Erythroblast (primary cell): ENCODE data around the gene ABCC4.
A peak's percentile ranks its signal among the peaks of the same experiment; 100 is the strongest.
"Not testable (repeated sequence)": the region's sequence is repeated elsewhere in the genome, so short reads cannot be mapped to it uniquely, and the experiment has no call there.

Experiments used
- DNase-seq, 2 experiments: peaks; one replicate each; lab custom pipeline; 2025; lab: John Stamatoyannopoulos, UW
- GATA1 ChIP-seq: IDR thresholded peaks from 2 replicates; pipeline ENCODE4 v1.6.1; 2011; ENCODE audit warnings: low read depth, mild to moderate bottlenecking, control low read depth, low read length, moderate library complexity
- POLR2A ChIP-seq: IDR thresholded peaks from 2 replicates; pipeline ENCODE4 v1.6.1; 2011; ENCODE audit warnings: mild to moderate bottlenecking, low read length

ABCC4 gene

DNA sequence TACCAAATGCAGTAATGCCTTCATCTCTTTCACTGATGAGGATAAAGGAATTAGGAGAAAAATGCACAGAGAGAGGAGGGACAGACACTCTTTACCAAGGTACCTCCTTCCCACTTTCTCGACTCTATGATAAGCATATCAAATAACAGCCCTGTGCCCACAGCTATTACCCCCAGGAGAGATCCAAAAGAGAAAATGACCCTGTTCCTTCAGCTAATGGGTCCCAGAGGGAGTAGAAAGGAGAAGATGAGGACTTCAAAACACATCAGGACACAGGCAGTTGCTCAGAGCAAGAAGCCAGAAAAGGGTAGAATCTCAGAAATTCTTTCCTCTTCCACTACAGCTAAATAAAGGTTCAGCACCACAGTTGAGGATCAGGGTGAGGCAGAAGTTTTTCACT, 80.6 kb downstream of the ABCC4 start:
- no peak for TF ChIP-seq GATA1
- no peak for TF ChIP-seq POLR2A
- no peak for DNase-seq

DNA sequence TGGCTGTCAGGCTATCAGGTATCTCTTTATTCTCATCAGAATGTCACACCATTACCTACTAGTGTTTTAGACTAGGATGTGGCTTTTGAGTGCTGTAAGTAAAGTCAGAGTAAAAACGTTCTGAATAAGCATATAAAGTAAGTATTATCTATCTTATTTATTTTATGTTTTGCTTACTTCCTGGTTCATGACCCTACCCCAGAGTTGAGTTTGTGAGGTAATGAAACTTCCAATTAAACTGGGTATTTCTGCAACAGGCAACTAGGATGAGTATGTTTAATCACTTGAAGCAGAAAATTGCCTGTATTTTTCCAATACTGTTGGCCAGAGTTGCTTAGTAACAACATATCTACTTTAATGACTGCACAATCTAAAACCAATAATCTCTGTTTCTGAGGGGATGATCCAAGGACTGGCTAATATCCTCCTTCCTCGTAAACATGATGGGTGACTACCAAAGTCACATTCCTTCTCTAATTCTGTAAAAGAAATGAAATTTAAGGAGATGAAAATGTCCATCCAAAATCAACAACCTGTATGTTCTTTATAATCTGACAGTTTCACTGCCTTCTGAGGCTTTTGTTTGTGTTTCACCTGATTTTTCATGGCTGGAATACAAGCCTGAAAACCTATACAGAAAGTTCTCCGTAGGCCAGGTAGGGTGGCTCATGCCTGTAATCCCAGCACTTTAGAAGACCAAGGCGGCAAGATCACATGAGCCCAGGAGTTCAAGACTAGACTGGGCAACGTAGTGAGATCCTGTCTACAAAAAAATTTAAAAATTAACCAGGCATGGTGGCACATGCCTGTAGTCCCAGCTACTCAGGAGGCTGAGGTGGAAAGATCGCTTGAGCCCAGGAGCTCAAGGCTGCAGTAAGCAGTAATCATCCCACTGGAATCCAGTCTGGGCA, 83.1 kb downstream of the ABCC4 start:
- no peak for TF ChIP-seq GATA1
- DNase-seq: no peak

DNA sequence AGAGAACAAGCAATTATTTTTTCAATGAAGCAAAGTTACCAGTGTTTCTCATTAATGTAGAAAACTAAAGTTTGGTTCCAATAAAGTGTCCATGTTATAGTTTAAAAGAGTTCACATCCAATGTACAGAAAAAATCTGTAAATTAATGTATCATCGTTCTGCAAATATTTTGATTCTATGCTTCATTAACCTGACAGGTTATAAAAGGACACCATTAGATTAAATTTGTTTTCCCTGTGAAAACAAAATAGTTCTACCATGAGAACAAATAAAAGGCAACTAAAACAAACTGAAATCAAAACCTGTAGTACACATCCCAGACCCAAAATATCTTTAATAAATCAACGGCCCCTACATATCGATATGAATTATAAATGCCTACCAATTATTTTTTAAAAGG, 85.1 kb downstream of the ABCC4 start:
- TF ChIP-seq GATA1 (no peak), POLR2A (no peak)
- DNase-seq: no peak

DNA sequence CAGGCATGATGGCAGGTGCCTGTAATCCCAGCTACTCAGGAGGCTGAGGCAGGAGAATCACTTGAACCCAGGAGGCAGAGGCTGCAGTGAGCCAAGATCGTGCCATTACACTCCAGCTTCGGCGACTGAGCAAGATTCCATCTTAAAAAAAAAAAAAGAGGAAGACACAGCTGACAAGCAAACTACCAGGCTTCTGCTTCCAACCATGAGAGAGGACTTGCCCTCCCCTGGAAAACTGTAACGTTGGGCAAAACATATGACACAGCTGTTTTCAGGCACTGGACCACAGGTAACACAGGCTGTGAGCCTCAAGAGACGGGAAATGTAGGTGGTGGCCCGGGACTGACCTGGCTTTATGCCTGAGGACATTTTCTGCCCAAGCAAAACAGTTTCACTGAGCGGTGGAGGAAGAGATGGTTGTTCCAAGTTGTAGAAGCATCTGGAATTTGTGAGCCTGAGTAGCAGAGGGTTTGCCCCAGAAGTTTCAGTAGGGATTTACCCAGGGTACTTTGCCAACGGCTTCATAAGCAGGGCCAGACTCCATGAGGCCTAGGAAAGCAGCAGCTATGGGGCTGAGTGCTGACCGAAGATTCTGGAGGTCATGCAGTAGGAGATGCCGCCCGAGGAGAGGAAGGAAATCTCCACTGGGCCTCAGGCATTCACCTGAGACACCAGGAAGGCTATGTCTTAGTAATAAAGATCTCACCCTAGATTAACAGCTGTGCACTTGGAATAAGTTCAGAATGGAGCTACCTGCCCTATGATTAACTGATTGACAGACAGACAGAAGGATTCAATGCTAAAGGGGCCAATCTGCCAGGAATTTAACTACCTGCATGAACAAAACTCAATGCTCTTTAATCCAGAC, 88.0 kb downstream of the ABCC4 start:
- TF ChIP-seq GATA1: no peak
- TF ChIP-seq POLR2A: no peak
- DNase-seq: no peak

DNA sequence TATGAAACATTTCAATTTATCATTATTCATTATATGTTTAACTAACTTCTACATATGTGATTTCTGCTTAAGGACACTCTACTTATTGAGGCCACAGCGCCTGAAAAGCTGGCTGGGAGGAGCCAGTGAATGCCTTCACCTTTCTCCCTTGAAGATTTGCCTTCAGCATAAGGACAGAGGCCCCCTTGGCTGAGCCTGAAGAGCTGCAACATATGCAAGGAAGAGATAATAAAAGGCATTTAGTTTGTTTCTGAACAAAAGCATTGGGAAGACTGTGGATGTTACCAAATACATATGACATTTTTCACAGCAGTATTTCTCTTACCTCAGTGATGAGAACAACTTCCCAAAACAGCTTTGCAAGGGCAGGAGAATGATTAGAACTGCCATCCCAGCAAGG, 92.1 kb downstream of the ABCC4 start:
- peak; percentile 75 to 81 for DNase-seq

DNA sequence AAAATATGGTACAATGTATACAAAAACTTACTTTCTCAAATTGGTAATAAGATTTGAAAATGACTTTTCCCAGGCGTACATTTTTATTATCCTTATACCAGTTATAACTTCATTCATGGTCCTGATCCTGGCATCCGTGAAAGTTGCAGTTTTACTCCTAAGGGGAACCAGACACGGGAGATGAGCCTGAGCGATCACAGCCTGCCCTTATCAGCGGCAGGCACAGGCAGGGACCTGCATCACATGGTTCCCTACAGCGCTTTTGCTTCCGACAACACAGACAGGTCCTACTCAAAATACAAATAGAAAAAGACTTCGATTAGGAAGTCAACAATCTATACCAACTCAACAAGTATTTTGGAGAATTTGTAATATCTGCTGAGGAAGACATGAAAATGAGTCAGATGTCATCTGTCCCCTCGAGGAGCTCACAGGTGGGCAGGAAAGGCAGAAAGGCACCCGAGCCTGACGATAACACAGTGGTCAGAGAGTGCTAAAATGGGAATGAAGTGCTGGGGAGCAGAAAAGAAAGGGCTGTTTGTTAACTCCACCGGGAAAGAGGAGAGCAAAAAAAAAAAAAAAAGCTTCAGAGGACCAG, 93.4 kb downstream of the ABCC4 start:
- TF ChIP-seq GATA1 (no peak), POLR2A (no peak)
- DNase-seq: peak; percentile 67

More for the DNA sequence above, 92.1 kb downstream of the ABCC4 start:
- TF ChIP-seq GATA1: no peak
- TF ChIP-seq POLR2A: no peak

DNA sequence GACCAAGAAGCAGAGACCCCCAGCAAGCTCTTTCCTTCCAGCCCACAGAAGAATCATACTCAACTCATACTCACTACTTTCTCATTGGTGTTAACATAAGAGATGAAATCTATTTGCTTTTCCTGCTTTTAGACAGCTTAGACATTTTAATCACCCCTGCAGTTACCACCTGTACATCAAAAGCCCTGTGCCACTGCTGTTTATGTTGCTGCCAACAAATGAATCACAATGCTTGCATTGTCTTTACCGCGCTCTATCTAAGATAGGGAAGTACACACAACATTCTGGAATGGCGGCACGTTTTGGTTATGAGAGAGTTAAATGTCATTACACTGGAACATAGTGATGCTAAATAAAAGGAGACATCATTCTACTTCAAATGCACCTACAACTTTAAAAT, 95.1 kb downstream of the ABCC4 start:
- no peak for DNase-seq
- no peak for TF ChIP-seq POLR2A
- no peak for TF ChIP-seq GATA1

DNA sequence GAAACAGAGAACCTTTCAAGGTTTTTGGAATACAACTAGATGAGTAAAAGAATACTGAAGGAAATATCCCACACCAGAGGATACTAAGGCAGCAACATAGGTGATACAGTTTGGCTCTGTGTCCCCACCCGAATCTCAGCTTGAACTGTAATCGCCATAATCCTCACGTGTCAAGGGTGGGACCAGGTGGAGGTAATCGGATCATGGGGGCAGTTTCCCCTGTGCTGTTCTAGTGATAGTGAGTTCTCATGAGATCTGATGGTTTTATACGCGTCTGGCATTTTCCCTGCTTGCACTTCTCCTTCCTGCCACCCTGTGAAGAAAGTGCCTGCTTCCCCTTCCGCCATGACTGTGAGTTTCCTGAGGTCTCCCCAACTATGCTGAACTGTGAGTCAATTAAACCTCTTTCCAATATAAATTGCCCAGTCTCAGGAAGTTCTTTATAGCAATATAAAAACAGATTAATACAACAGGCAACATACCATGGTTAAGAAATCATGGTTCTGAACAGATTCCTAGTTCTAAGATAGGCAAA, 97.0 kb downstream of the ABCC4 start:
- TF ChIP-seq GATA1 (no peak), POLR2A (no peak)
- DNase-seq: no peak

DNA sequence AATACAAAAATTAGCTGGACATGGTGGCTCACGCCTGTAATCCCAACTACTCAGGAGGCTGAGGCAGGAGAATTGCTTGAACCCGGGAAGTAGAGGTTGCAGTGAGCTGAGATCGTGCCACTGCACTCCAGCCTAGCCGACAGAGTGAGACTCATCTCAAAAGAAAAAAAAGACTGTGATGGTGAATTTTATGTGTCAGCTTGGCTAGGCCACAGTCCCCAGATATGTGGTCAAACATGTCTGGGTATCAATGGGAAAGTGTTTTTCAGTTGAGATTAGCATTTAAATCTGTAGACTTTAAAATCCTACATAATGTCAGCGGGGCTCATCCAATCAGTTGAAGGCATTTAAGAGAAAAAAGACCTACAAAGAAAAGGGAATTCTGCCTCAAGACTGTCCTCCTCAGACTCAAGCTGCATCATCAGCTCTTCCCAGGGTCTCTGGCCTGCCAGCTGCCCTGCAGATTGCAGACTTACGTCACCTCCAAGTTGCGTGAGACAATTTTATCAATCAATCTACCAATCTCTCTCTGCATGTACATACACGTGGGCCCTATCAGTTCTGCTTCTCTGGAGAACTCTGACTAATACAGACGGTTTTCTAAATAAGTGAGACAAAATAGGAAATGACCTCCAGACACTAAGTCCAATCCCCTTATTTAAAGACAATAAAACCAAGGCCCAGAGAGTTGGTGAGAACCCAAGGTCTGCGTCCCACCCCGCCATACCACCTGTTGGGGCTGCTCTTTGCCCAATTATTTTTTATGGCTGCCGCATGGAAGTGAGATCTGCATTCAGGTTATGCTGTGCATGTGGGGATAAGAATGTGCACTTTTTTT, 99.2 kb downstream of the ABCC4 start:
- peak; percentile 93 to 95 for DNase-seq
- TF ChIP-seq GATA1 (no peak), POLR2A (peak; percentile 43)

DNA sequence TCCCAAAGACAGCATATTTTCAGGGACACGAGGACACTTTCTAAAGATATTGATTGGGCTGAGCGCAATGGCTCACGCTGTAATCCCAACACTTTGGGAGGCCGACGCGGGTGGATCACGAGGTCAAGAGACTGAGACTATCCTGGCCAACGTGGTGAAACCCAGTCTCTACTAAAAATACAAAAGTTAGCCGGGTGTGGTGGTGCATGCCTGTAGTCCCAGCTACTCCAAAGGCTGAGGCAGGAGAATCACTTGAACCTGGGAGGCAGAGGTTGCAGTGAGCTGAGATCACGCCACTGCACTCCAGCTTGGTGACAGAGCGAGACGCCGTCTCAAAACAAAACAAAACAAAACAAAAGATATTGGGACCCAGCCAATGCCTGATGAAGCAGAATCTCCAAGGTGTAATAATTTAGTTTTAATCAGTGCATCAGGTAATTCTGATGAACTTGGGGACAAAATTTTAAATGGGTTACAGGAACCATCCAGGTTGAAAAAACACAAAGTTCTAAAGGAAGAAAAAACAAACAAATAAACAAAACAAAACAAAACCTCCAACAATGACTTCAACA, 100.8 kb downstream of the ABCC4 start:
- DNase-seq: not testable (repeated sequence)

DNA sequence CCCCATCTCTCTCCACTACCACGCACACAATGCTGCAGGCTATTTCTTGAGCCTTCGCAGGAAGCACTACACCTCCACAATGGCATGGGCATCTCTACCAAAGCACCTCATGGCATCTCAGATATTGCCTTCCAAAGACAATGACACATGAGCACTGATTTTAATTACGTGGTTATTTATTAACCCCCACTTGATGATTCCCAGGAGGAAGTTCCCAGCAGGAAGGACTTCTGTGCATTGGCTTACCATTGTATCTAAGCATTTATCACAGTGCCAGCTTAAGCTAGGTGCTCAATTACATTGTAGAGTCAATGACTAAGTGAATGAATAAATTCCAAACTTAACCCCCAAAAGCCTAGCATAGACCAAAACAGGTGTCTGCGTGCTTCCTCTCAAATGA, 101.4 kb downstream of the ABCC4 start:
- DNase-seq: no peak
- TF ChIP-seq POLR2A (no peak), GATA1 (no peak)

DNA sequence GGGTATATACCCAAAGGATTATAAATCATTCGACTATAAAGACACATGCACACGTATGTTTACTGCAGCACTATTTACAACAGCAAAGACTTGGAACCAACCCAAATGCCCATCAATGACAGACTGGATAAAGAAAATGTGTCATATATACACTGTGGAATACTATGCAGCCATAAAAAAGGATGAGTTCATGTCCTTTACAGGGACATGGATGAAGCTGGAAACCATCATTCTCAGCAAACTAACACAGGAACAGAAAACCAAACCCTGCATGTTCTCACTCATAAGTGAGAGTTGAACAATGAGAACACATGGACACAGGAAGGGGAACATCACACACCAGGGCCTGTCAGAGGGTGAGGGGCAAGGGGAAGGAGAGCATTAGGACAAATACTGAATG, 102.6 kb downstream of the ABCC4 start:
- not testable (repeated sequence) for DNase-seq

DNA sequence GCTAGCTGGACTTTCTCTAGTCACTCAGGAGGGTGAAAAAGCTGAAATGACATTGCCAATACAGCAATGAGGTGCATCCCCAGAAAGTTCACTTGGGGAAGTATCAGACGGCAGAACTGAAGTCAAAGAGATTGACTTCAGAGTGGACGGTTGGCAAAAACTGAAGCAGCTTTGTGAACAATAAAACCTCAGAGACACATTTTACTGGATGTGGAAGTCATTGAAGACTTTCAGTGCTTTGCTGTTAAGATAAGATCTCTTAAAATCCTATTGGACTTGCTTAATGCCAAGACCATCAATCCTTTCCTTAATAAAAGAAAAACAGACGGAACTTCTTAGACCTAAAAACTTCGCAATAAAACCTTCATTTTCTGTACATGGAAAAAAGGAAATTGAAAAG, 103.7 kb downstream of the ABCC4 start:
- DNase-seq: no peak
- TF ChIP-seq POLR2A (no peak), GATA1 (no peak)
